Stimulated activated naive CD8-positive, alpha-beta T cell treated with anti-CD3 and anti-CD28 coated beads, Interleukin-15, amount 100 ng/mL, for 72 hours (primary cell): Measurements from ENCODE around the gene SMCR8.
A peak's percentile ranks its signal among the peaks of the same experiment; 100 is the strongest.
"Not testable (repeated sequence)": the region's sequence is repeated elsewhere in the genome, so short reads cannot be mapped to it uniquely, and the experiment has no call there.

ENCODE experiments used
- ATAC-seq: fragments of 150-1000 bp; cut with Tn5 transposase; 2 replicates; pipeline ENCODE4 v1.10.0; 2021; ENCODE audit warnings: mild to moderate bottlenecking, moderate library complexity
- DNase-seq, 2 donors: peaks; one replicate each; pipeline ENCODE4 v3.0.0; 2021 to 2022
- H3K27ac Mint-ChIP-seq, 2 donors: one replicate each; pipeline ENCODE4 v1.8.0; 2022; ENCODE audit warnings: mild to moderate bottlenecking in 2 of 2, mixed read lengths in 2 of 2, moderate library complexity in 2 of 2
- H3K27me3 Mint-ChIP-seq: one replicate; pipeline ENCODE4 v1.8.0; 2022; ENCODE audit warnings: mixed read lengths
- H3K4me1 Mint-ChIP-seq: one replicate; pipeline ENCODE4 v1.8.0; 2022; ENCODE audit warnings: mild to moderate bottlenecking, mixed read lengths
- H3K4me3 Mint-ChIP-seq, 2 donors: one replicate each; pipeline ENCODE4 v1.8.0; 2022; ENCODE audit warnings: mild to moderate bottlenecking in 2 of 2, mixed read lengths in 2 of 2, moderate library complexity in 1 of 2
- H3K9me3 Mint-ChIP-seq, 2 donors: one replicate each; pipeline ENCODE4 v1.8.0; 2022; ENCODE audit warnings: mixed read lengths in 2 of 2

SMCR8 gene, protein sequence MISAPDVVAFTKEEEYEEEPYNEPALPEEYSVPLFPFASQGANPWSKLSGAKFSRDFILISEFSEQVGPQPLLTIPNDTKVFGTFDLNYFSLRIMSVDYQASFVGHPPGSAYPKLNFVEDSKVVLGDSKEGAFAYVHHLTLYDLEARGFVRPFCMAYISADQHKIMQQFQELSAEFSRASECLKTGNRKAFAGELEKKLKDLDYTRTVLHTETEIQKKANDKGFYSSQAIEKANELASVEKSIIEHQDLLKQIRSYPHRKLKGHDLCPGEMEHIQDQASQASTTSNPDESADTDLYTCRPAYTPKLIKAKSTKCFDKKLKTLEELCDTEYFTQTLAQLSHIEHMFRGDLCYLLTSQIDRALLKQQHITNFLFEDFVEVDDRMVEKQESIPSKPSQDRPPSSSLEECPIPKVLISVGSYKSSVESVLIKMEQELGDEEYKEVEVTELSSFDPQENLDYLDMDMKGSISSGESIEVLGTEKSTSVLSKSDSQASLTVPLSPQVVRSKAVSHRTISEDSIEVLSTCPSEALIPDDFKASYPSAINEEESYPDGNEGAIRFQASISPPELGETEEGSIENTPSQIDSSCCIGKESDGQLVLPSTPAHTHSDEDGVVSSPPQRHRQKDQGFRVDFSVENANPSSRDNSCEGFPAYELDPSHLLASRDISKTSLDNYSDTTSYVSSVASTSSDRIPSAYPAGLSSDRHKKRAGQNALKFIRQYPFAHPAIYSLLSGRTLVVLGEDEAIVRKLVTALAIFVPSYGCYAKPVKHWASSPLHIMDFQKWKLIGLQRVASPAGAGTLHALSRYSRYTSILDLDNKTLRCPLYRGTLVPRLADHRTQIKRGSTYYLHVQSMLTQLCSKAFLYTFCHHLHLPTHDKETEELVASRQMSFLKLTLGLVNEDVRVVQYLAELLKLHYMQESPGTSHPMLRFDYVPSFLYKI

DNA sequence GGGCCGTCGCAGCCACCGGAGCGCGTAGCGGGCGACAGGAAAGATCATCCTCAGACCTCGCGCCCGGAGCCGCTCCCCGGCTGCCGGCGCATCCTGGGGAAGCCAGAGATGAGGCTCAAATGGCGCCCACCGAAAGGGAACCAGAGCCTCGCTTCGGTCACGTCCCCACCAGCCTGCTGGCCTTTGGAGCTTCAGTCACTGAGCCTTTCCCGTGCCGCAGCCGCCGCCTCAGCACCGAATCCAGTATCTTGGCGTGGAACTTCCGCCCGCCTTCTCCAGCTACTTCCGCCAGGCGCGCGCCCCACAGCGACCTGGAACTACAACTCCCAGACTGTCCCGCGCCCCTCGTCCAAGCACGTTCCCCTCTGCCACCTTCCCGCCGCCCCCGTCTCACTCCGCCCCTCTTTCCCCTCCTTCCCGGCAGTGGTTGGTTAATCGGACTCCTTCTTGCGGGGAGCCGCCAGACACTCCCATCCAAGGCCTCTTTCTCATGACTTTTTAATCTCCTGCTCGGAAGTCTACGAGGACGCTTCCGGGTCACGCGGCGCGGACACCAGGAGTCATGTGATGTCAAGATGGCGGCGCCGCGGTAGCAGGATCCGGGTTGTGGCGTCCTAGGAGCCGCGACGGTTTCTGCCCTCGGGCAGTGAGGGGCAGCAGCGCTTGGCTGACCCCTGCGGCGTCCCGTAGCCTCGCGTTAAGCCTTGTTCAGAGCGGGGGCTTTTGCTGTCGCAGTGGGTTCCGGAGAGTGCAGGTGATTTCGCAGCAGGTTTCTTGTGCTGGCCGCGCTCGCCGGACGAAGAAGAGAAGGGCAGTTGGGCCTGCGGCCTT lies at the start of gene SMCR8, which contains the start of gene TOP3A:
SMCR8 (plus strand) TSS at position 563 of the 831 bp plus-strand sequence. CDS start 497 bp downstream, outside the sequence.
TOP3A (minus strand) TSS at position 264 of the 831 bp plus-strand sequence; CDS start at position 48, 216 bp downstream.
- peak within 1 kb of the TSS; percentile 83 to 94 for H3K4me3 Mint-ChIP-seq
- DNase-seq (peak; percentile 94 to 97), ATAC-seq (peak; percentile 96)
- peaks cover 81% of the 10 kb centered on the region for H3K4me1 Mint-ChIP-seq
- H3K27me3 Mint-ChIP-seq: no peaks in the 10 kb centered on the region
- H3K27ac Mint-ChIP-seq: peak within 1 kb of the TSS; percentile 99
- no peaks in the 10 kb centered on the region for H3K9me3 Mint-ChIP-seq

DNA sequence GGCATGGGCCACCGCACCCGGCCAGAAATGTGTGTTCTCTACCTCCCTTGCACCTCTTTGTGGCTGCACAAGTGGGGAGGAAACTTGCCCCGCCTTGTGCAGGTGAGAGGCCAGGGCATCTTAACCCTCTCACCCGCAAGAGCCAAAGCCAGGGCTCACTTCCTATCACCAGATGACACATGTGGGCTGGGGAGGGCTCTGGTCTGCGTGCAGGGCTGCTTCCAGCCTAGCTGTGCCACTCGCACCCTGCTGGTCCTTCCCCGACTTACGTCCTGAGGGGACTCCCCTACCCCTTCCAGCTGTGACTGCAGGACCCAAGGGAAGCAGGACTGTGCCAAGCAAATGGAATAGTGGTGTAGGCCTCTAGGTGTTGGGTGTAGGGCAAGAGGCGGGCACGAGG lies 47.7 kb upstream of the SMCR8 start:
- Mint-ChIP-seq H3K27ac (no peak overlapping the region), H3K4me1 (peaks cover 29% of the 10 kb centered on the region), H3K27me3 (no peaks in the 10 kb centered on the region), H3K4me3 (no peak overlapping the region), H3K9me3 (no peaks in the 10 kb centered on the region)
- peak; percentile 18 for ATAC-seq
- no peak for DNase-seq

DNA sequence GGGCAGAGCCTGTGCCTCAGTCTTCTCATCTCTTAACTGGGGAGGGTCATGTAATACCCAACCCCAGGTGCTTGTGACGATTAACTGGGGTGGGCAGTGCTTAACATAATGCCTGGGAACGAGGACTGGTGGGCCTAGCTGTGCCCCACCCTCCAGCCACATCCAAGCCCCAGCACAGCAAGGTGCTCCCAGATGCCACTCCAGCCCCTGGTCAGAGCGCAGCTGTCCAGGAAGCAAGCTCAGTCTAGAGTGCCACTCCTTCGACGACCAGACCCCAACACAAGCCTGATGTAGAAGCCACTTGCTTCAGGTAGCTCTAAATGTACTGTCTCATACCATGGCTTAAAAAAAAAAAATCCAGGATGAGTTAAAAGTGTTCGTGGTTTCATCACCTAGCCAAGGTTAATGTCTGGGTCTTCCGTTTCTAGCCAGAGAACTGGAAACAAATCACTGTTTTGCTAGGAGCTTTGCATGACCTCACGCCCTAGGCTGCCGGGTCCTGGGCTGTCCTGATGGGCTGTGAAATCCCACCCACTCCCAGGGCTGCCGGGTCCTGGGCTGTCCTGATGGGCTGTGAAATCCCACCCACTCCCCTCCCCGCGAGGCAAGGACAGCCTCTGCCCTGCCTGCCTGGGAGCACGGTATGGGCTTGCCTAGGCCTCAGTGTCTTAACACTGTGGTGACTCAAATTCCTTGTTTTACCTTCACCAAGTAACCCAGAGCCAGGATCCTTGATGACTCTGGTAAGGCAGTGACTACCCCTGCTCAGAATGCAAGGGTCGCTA lies 47.0 kb upstream of the SMCR8 start:
- no peak for DNase-seq
- ATAC-seq: peak; percentile 51
- peaks cover 25% of the 10 kb centered on the region for H3K4me1 Mint-ChIP-seq
- no peaks in the 10 kb centered on the region for H3K27me3 Mint-ChIP-seq
- H3K9me3 Mint-ChIP-seq: no peaks in the 10 kb centered on the region
- H3K4me3 Mint-ChIP-seq: no peak overlapping the region
- H3K27ac Mint-ChIP-seq: peak overlapping the region in 1 of 2 donors; percentile 86

DNA sequence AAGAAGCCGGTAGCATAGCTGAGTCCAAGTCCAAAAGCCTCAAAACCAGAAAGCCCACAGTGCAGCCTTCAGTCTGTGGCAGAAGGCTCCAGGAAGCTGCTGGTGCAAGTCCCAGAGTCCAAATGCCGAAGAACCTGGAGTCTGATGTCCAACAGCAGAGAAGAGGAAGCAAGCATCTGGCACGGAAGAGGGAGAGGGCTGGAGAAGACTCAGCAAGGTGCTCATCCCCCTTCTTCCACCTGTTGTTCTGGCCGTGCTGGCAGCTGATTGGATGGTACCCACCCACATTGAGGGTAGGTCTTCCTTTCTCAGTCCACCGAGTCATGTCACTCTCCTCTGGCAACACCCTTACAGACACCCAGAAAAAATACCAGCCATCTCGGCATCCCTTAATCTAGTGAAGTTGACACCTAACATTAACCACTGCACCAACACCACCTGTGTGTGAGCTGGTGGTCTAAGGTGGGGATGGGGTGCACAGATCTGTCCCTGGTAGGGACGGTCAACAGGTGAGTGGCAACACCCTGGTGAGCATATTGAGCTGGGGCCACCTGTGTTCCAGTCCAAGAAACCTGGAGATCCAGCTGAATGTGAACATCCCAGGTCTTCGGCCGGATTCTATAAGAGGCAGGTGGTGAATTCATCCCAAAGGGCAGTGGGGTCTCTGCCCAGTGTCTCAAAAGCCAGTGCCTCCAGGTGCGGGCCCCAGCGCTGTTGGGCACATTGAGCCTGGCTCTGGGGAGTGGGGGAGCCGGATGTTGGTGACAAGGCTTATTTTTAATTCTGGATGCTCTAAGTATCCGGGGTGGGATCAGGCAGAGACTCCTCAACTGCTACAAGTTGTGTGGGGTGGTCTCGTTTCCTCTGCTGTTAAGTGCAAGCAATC lies 44.8 kb upstream of the SMCR8 start:
- ATAC-seq: no peak
- peaks cover 25% of the 10 kb centered on the region for H3K4me1 Mint-ChIP-seq
- H3K27ac Mint-ChIP-seq: peak overlapping the region in 1 of 2 donors; percentile 80
- H3K27me3 Mint-ChIP-seq: no peaks in the 10 kb centered on the region
- H3K9me3 Mint-ChIP-seq: no peaks in the 10 kb centered on the region
- no peak overlapping the region for H3K4me3 Mint-ChIP-seq
- DNase-seq: no peak

DNA sequence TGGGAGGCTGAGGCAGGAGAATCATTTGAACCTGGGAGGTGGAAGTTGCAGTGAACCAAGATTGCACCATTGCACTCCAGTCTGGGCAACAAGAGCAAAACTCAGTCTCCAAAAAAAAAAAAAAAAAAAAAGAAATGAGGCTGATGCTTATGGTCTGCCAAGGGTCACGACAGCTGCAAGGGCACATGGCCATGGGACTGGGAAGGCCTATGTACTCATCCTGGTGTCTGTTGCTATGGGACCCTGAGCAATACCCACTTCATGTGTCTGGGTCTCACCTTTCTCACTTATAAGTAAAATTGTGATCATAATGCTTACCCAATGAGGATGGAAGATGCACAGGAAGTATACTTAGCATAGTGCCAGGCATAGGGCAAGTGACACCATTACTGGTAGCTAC lies 38.0 kb upstream of the SMCR8 start:
- H3K4me1 Mint-ChIP-seq: no peaks in the 10 kb centered on the region
- ATAC-seq: no peak
- no peak overlapping the region for H3K4me3 Mint-ChIP-seq
- no peaks in the 10 kb centered on the region for H3K27me3 Mint-ChIP-seq
- DNase-seq: no peak
- H3K9me3 Mint-ChIP-seq: no peaks in the 10 kb centered on the region
- no peak overlapping the region for H3K27ac Mint-ChIP-seq

DNA sequence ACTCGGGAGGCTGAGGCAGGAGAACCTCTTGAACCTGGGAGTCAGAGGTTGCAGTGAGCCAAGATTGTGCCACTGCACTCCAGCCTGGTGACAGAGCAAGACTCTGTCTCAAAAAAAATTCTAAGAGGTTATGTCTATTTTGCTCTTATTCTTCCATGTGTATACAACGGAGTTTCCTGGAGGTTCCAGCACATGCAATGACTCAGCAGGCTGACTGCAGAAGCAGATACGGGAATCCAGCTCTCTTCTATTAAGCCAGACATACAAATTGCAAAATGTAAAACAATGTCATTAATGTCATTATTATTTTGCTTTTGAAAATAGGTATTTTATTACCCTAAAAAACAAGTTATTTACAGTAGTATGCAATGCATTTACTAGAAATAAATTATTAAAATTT lies 36.2 kb upstream of the SMCR8 start:
- H3K4me3 Mint-ChIP-seq: no peak overlapping the region

DNA sequence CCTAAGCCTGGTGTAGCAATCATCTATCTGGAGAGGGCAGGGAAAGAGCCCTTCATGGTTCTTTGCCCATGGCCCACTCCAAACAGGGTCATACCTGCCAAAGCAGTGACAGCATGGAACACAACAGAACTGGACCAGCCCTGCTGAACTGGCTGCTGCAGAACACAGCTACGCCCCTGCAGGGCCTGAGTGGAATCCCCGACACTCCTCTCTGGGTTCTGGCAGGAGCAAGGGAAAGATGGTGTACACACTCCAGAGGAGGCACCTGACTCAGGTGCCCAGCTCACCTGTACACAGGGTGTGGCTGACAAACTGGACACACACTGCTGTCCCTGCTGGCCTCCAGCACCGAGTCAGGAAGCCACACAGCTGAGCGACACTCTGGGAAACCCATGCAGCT lies 34.8 kb upstream of the SMCR8 start:
- ATAC-seq (no peak), DNase-seq (no peak)
- Mint-ChIP-seq H3K4me1 (no peaks in the 10 kb centered on the region), H3K4me3 (no peak overlapping the region), H3K9me3 (no peaks in the 10 kb centered on the region), H3K27ac (no peak overlapping the region), H3K27me3 (no peaks in the 10 kb centered on the region)

More for the DNA sequence above, 36.2 kb upstream of the SMCR8 start:
- no peak for ATAC-seq
- Mint-ChIP-seq H3K9me3 (no peaks in the 10 kb centered on the region), H3K27ac (peak overlapping the region in 1 of 2 donors; percentile 90), H3K27me3 (no peaks in the 10 kb centered on the region), H3K4me1 (no peaks in the 10 kb centered on the region)
- no peak for DNase-seq

DNA sequence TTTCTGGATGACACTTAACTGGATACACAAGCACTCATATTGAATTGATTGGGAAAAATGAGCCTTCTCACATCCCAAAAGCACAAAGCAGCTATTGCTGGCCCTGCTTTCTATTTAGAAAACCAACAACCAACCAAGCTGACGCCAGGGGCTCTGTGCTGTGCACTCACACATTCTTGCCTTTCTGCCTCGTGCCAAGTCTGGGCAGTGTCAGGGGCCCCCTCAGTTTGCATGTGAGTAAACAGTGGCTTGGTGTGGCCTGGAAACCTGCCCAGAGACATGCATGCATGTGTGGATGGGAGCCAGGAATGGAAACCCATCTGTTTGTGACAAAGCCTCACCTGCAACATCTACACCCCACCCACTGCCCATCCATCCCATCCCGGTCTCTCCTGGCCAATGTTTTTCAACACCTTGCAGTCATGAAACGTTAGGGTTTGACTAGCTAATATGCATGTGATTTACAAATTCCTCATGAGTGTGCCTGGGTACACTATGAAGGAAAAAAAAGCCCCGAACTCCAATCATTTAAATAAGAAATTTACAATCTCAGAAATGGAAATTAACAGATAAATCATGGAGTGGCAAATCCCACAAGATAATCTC lies 34.2 kb upstream of the SMCR8 start:
- Mint-ChIP-seq H3K4me1 (no peaks in the 10 kb centered on the region), H3K9me3 (no peaks in the 10 kb centered on the region), H3K27ac (no peak overlapping the region), H3K27me3 (no peaks in the 10 kb centered on the region), H3K4me3 (no peak overlapping the region)
- DNase-seq (no peak), ATAC-seq (no peak)

DNA sequence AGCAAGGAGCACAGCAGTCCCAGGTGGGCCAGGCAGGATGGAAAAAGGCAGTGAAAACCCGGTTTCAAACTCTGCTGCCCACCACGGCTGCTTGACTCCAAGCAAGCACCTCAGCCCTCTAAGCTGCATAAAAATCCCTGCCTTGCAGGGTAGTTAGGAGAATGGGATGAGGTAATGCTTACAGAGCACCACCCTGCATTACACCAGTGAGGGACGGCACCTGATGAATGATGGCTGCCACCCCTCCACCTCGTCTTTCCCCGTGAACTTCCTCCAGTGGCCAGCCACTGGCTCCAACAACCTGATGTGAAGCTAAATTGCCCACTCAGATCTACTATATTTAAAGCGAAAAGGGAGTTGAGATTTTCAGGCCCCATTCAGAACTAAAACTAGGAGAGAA lies 33.3 kb upstream of the SMCR8 start:
- Mint-ChIP-seq H3K27ac (no peak overlapping the region), H3K4me3 (no peak overlapping the region), H3K27me3 (no peaks in the 10 kb centered on the region), H3K9me3 (no peaks in the 10 kb centered on the region), H3K4me1 (no peaks in the 10 kb centered on the region)
- ATAC-seq (no peak), DNase-seq (no peak)

DNA sequence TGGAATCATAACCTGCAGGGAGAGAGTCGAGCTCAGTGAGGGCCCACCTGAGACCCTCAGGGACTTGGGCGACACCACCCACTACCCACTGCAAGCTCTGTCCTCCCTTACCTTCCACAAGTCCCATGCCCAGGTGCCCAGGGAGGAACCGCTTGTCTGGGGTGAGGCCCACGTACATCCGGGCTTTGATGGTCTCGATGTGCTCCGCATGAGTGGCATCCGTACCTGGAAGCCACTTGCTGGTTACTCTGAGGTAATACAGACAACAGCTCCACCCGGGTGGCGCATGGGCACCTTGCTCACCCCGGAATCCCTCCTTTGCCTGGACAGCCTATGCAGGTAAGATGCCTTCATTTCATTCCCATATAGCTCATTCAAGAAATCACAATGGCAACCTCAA lies 29.8 kb upstream of the SMCR8 start:
- DNase-seq: no peak
- H3K9me3 Mint-ChIP-seq: no peaks in the 10 kb centered on the region
- no peak for ATAC-seq
- no peak overlapping the region for H3K27ac Mint-ChIP-seq
- H3K4me3 Mint-ChIP-seq: no peak overlapping the region
- no peaks in the 10 kb centered on the region for H3K27me3 Mint-ChIP-seq
- H3K4me1 Mint-ChIP-seq: no peaks in the 10 kb centered on the region

DNA sequence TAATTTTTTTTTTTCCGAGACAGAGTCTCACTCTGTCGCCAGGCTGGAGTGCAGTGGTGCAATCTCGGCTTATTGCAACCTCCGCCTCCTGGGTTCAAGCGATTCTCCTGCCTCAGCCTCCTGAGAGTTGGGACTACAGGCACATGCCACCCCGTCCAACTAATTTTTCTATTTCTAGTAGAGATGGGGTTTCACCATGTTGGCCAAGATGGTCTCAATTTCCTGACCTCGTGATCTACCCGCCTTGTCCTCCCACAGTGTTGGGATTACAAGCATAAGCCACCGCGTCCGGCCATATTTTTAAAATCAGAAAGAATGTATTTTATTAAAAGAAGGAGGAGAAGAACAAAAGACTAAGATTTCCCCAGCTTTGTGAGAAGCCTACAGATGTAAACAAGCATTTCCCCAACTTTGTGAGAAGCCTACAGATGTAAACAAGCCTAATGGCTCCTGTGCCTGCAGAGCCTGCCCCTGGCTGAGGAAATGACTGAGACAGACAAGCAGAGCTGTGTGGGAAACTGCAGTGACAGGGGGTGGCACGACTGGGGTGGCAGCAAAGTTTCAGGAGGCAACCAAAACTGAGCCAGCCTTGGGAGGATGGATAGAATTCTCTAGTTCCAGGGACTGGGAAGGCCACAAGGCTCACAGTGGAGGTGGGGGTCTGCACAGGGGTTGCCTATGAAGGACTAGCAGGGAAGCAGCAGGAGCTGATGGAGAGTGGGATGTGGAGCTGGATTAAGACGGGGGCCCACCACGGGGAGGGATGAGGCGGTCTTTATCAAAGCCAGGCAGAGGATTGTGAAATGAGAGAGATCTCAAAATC lies 23.2 kb upstream of the SMCR8 start:
- no peak for ATAC-seq
- Mint-ChIP-seq H3K27me3 (no peaks in the 10 kb centered on the region), H3K4me3 (no peak overlapping the region), H3K4me1 (no peaks in the 10 kb centered on the region), H3K9me3 (no peaks in the 10 kb centered on the region), H3K27ac (peak overlapping the region; percentile 14 to 95)
- DNase-seq: no peak

DNA sequence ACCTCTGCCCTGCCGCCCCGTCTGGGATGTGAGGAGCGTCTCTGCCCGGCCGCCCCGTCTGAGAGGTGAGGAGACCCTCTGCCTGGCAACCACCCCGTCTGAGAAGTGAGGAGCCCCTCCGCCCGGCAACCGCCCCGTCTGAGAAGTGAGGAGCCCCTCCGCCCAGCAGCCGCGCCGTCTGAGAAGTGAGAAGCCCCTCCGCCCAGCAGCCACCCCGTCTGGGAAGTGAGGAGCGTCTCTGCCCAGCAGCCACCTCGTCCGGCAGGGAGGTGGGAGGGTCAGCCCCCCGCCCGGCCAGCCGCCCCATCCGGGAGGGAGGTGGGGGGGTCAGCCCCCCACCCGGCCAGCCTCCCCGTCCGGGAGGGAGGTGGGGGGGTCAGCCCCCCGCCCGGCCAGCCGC lies 17.0 kb upstream of the SMCR8 start:
- not testable (repeated sequence) for DNase-seq, H3K27ac Mint-ChIP-seq, H3K27me3 Mint-ChIP-seq, ATAC-seq, H3K9me3 Mint-ChIP-seq, H3K4me3 Mint-ChIP-seq, H3K4me1 Mint-ChIP-seq
